Neuronal stem cell (in vitro differentiated cells): ENCODE data around the gene SFXN1.
"Not testable (repeated sequence)": the region's sequence is repeated elsewhere in the genome, so short reads cannot be mapped to it uniquely, and the experiment has no call there.

ENCODE experiments used
- DNase-seq: peaks from one replicate; pipeline ENCODE4 v3.0.0-alpha.2; 2013; ENCODE audit warnings: low spot score
- H2AFZ ChIP-seq: one replicate; pipeline ENCODE4 v1.6.1; 2013; ENCODE audit warnings: mild to moderate bottlenecking, low read length, inconsistent platforms
- H2AK5ac ChIP-seq: 2 replicates; pipeline ENCODE4 v1.6.1; 2013; ENCODE audit warnings: low read depth, mild to moderate bottlenecking, inconsistent platforms, low read length, moderate library complexity, mixed read lengths
- H2BK120ac ChIP-seq: 2 replicates; pipeline ENCODE4 v1.6.1; 2013; ENCODE audit warnings: low read depth, mild to moderate bottlenecking, inconsistent platforms, low read length, moderate library complexity, mixed read lengths
- H2BK12ac ChIP-seq: one replicate; pipeline ENCODE4 v1.6.1; 2013; ENCODE audit warnings: low read length, inconsistent platforms
- H2BK15ac ChIP-seq: 2 replicates; pipeline ENCODE4 v1.6.1; 2013; ENCODE audit warnings: mild to moderate bottlenecking, low read length, inconsistent platforms, mixed read lengths
- H2BK5ac ChIP-seq: one replicate; pipeline ENCODE4 v1.6.1; 2013; ENCODE audit warnings: inconsistent platforms, mild to moderate bottlenecking, low read length, moderate library complexity
- H3K14ac ChIP-seq: one replicate; pipeline ENCODE4 v1.6.1; 2013; ENCODE audit warnings: low read length, inconsistent platforms
- H3K18ac ChIP-seq: 2 replicates; pipeline ENCODE4 v1.6.1; 2013; ENCODE audit warnings: low read length, inconsistent platforms
- H3K23ac ChIP-seq: 2 replicates; pipeline ENCODE4 v1.6.1; 2013; ENCODE audit warnings: low read depth, mild to moderate bottlenecking, mixed read lengths, low read length, inconsistent platforms; ENCODE audit not compliant: poor library complexity
- H3K27ac ChIP-seq: replicated peaks from 3 replicates; pipeline ENCODE4 v1.5.1; 2013; ENCODE audit warnings: low read length, inconsistent platforms
- H3K27me3 ChIP-seq, 3 experiments: 2 replicates each; pipeline ENCODE4 v1.6.1; 2013; ENCODE audit warnings: low read length in 3 of 3, mild to moderate bottlenecking in 2 of 3, inconsistent platforms in 1 of 3, low read depth in 1 of 3, mixed read lengths in 1 of 3, moderate library complexity in 1 of 3; ENCODE audit not compliant: control insufficient read depth in 3 of 3, insufficient read depth in 3 of 3
- H3K36me3 ChIP-seq, 2 donors: replicated peaks in 1 of 2; 2 replicates each; pipeline ENCODE4 v1.6.1; 2013; ENCODE audit warnings: low read length in 2 of 2; ENCODE audit not compliant: control insufficient read depth in 2 of 2, insufficient read depth in 2 of 2
- H3K4ac ChIP-seq: 2 replicates; pipeline ENCODE4 v1.6.1; 2013; ENCODE audit warnings: inconsistent platforms, mild to moderate bottlenecking, low read length, moderate library complexity
- H3K4me1 ChIP-seq, 2 donors: 1 replicate in 1 of 2; 2 replicates in 1 of 2; pipeline ENCODE4 v1.6.1; 2013; ENCODE audit warnings: low read length in 2 of 2, low read depth in 1 of 2; ENCODE audit not compliant: control insufficient read depth in 2 of 2, insufficient read depth in 1 of 2
- H3K4me2 ChIP-seq: one replicate; pipeline ENCODE4 v1.6.1; 2013; ENCODE audit warnings: mild to moderate bottlenecking, low read length, inconsistent platforms; ENCODE audit not compliant: insufficient read depth, poor library complexity, severe bottlenecking
- H3K4me3 ChIP-seq, 2 donors: 2 replicates each; pipeline ENCODE4 v1.5.1; 2013; ENCODE audit warnings: low read length in 2 of 2, mild to moderate bottlenecking in 2 of 2, inconsistent platforms in 1 of 2, moderate library complexity in 1 of 2
- H3K79me1 ChIP-seq: one replicate; pipeline ENCODE4 v1.6.1; 2013; ENCODE audit warnings: low read depth, mild to moderate bottlenecking, inconsistent platforms, low read length, moderate library complexity
- H3K9ac ChIP-seq: one replicate; pipeline ENCODE4 v1.6.1; 2013; ENCODE audit warnings: mild to moderate bottlenecking, low read depth, low read length, inconsistent platforms; ENCODE audit not compliant: poor library complexity
- H3K9me3 ChIP-seq, 2 donors: replicated peaks in 1 of 2; 2 replicates each; pipeline versions ENCODE3 to v1.6.1; 2013; ENCODE audit warnings: low read length in 2 of 2, mild to moderate bottlenecking in 2 of 2, inconsistent platforms in 1 of 2, low read depth in 1 of 2, mixed read lengths in 1 of 2, moderate library complexity in 1 of 2; ENCODE audit not compliant: control insufficient read depth in 2 of 2, insufficient read depth in 1 of 2
- H4K8ac ChIP-seq: one replicate; pipeline ENCODE4 v1.6.1; 2013; ENCODE audit warnings: low read depth, mild to moderate bottlenecking, inconsistent platforms, low read length, moderate library complexity
- H4K91ac ChIP-seq: one replicate; pipeline ENCODE4 v1.6.1; 2013; ENCODE audit warnings: low read length, low read depth, mild to moderate bottlenecking, inconsistent platforms; ENCODE audit not compliant: poor library complexity
- WGBS, 2 donors: extraction: QIAGEN DNeasy Blood & Tissue Kit; methylation state at CpG; one replicate each; pipeline ENCODE4 v1.1.7; 2013; ENCODE audit warnings: missing lambda C conversion rate in 2 of 2, mixed read lengths in 1 of 2; ENCODE audit not compliant: insufficient read length in 2 of 2, insufficient replicate concordance in 1 of 2; ENCODE audit errors: extremely low coverage in 2 of 2; 5-methylcytosine and 5-hydroxymethylcytosine counted together

The SFXN1 gene

GRCh38 chr5:175534070-175534932 lies 55.9 kb downstream of the SFXN1 start:
- no peaks in the 10 kb centered on the region for H3K79me1 ChIP-seq
- H3K4ac ChIP-seq: no peak overlapping the region
- peak overlapping the region; percentile 59 for H3K4me2 ChIP-seq
- H2BK5ac ChIP-seq: no peak overlapping the region
- H3K14ac ChIP-seq: no peak overlapping the region
- no peak overlapping the region for H2BK15ac ChIP-seq
- peak overlapping the region in 1 of 2 donors; percentile 14 for H3K4me3 ChIP-seq
- peak overlapping the region; percentile 42 for H3K18ac ChIP-seq
- H2BK12ac ChIP-seq: no peak overlapping the region
- no peak overlapping the region for H3K9ac ChIP-seq
- H4K91ac ChIP-seq: no peak overlapping the region
- peak overlapping the region; percentile 77 for H2AFZ ChIP-seq
- H3K9me3 ChIP-seq: no peaks in the 10 kb centered on the region
- H2BK120ac ChIP-seq: no peak overlapping the region
- peaks cover 0 to 14% of the 10 kb centered on the region in 2 donors for H3K36me3 ChIP-seq
- no CpG with 5 or more reads among the region's 32 CpGs for WGBS, 2 donors
- peaks cover 0 to 2% (median 0%) of the 10 kb centered on the region in 3 experiments for H3K27me3 ChIP-seq
- H3K27ac ChIP-seq: no peak overlapping the region
- H2AK5ac ChIP-seq: no peak overlapping the region
- DNase-seq: peak; percentile 80
- no peak overlapping the region for H4K8ac ChIP-seq
- peak overlapping the region; percentile 8 for H3K23ac ChIP-seq
- peaks cover 3 to 5% of the 10 kb centered on the region in 2 donors for H3K4me1 ChIP-seq

DNA sequence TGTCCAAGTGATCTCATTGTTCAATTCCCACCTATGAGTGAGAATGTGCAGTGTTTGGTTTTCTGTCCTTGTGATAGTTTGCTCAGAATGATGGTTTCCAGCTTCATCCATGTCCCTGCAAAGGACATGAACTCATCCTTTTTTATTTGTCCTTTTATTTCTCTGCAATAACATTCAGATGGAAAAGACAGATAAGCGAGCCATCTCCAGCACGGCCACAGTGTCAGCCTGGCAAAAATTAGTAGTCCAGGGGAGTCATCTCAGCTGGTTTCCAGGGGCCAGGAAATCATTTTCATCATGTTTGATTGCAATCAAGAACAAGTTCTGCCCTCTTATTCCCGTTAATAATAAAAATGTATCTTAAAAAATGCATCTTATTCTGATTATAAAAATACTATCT lies 57.0 kb downstream of the SFXN1 start:
- H3K18ac ChIP-seq, H4K8ac ChIP-seq, H3K27me3 ChIP-seq, H3K4me3 ChIP-seq, H3K79me1 ChIP-seq, H3K4me2 ChIP-seq, H2AK5ac ChIP-seq, H3K9ac ChIP-seq, H3K4me1 ChIP-seq, H3K36me3 ChIP-seq, H2BK120ac ChIP-seq, H2BK15ac ChIP-seq, H3K4ac ChIP-seq, H2AFZ ChIP-seq, H3K9me3 ChIP-seq, H3K14ac ChIP-seq, H2BK12ac ChIP-seq, H3K27ac ChIP-seq, H2BK5ac ChIP-seq, H3K23ac ChIP-seq, H4K91ac ChIP-seq, DNase-seq: not testable (repeated sequence)
- no CpG with 5 or more reads among the region's 3 CpGs for WGBS, 2 donors

DNA sequence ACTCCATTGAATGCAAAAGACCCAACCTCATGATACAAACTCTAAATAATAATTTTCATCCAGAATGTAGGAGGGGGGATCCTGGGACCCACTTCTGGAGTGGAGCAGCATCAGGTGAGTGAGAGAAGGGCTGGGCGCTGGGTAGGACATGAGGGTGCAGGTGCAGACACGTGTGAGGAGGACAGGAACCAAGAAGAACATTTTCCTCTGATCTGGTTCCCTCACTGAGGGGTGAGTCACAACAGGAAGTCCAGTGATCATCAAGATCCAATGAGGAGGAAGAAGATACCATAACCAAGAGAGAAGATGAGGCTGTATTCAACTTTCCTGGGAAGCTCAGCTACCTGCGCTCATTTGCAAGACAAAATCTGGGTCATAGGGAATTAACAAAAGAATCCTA lies 57.4 kb downstream of the SFXN1 start:
- H3K4me1 ChIP-seq: peaks cover 9 to 11% of the 10 kb centered on the region in 2 donors
- no peak overlapping the region for H3K4ac ChIP-seq
- no peak overlapping the region for H3K4me3 ChIP-seq
- no peaks in the 10 kb centered on the region for H3K9me3 ChIP-seq
- H3K4me2 ChIP-seq: no peak overlapping the region
- no peak overlapping the region for H3K27ac ChIP-seq
- H3K79me1 ChIP-seq: no peaks in the 10 kb centered on the region
- no peak overlapping the region for H2BK5ac ChIP-seq
- no peak overlapping the region for H3K14ac ChIP-seq
- no peak overlapping the region for H3K9ac ChIP-seq
- no peak overlapping the region for H2BK12ac ChIP-seq
- no peak for DNase-seq
- H3K23ac ChIP-seq: no peak overlapping the region
- no peak overlapping the region for H3K18ac ChIP-seq
- H3K27me3 ChIP-seq: peaks cover 0 to 2% (median 0%) of the 10 kb centered on the region in 3 experiments
- no peak overlapping the region for H4K8ac ChIP-seq
- no peaks in the 10 kb centered on the region for H3K36me3 ChIP-seq
- H4K91ac ChIP-seq: no peak overlapping the region
- no peak overlapping the region for H2AFZ ChIP-seq
- H2BK15ac ChIP-seq: no peak overlapping the region
- no CpG with 5 or more reads among the region's 3 CpGs for WGBS, 2 donors
- no peak overlapping the region for H2AK5ac ChIP-seq
- no peak overlapping the region for H2BK120ac ChIP-seq

DNA sequence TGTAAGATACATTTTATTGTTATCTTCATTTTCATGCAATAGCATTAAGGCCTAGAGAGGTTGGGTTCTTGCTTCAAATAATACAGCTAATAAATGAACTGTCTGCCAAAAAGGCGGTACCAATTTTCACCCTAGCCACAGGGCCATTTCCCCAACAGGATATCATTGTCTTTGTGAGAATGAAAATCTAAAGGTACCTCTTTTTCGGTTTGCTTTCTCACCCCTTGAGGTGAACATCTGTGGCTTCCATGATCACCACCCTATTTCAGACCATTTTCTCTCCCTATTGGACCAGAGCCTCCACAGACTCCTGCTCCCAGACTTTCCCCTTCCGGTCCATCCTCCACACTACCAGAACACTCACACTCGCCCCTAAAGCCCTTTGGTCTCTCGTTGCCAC lies 60.2 kb downstream of the SFXN1 start:
- Histone ChIP-seq H2BK15ac (no peak overlapping the region), H3K9ac (no peak overlapping the region), H2BK5ac (no peak overlapping the region), H3K4me3 (peak overlapping the region in 1 of 2 donors; percentile 23), H4K91ac (no peak overlapping the region), H3K79me1 (no peaks in the 10 kb centered on the region), H3K18ac (no peak overlapping the region), H4K8ac (no peak overlapping the region), H3K9me3 (no peaks in the 10 kb centered on the region), H3K4me1 (peaks cover 9 to 11% of the 10 kb centered on the region in 2 donors), H3K36me3 (no peaks in the 10 kb centered on the region), H3K27ac (no peak overlapping the region), H3K27me3 (peaks cover 0 to 2% (median 0%) of the 10 kb centered on the region in 3 experiments), H2AK5ac (no peak overlapping the region), H2BK12ac (no peak overlapping the region), H2AFZ (no peak overlapping the region), H3K4ac (no peak overlapping the region), H2BK120ac (no peak overlapping the region), H3K14ac (no peak overlapping the region), H3K23ac (no peak overlapping the region), H3K4me2 (no peak overlapping the region)
- WGBS, 2 donors: no CpG with 5 or more reads among the region's 5 CpGs
- no peak for DNase-seq
